Activated B cell treated with CpG ODN at 0.5 μM for 24 hours (primary cell): Measurements from ENCODE around the gene GPC4. TPM values are rescaled to one million over a fixed set of nuclear protein-coding genes. Genes with fewer than 3 reads are reported as not detected.

Experiments
- ATAC-seq: fragments of 200-7000 bp; cut with Tn5 transposase; one replicate; pipeline ENCODE4 v1.10.0; 2021; ENCODE audit warnings: low read depth, mild to moderate bottlenecking, moderate library complexity
- CTCF ChIA-PET: fragments of 350-600 bp; sonication (Branson Sonifier 250); formaldehyde crosslinking; loops from one replicate; lab custom pipeline; 2021; ENCODE audit warnings: antibody characterized with exemption; lab: Charles Lee
- POLR2A ChIA-PET: fragments of 350-600 bp; sonication (Branson Sonifier 250); formaldehyde crosslinking; loops from one replicate; lab custom pipeline; 2021; ENCODE audit warnings: antibody characterized with exemption; lab: Charles Lee
- DNase-seq: peaks from one replicate; pipeline ENCODE4 v3.0.0; 2022
- H3K27ac Mint-ChIP-seq: one replicate; pipeline ENCODE4 v1.8.0; 2020; ENCODE audit warnings: mixed read lengths
- H3K27me3 Mint-ChIP-seq: one replicate; pipeline ENCODE4 v1.8.0; 2021; ENCODE audit warnings: mixed read lengths
- H3K36me3 Mint-ChIP-seq: one replicate; pipeline ENCODE4 v1.8.0; 2021; ENCODE audit warnings: low read depth, mixed read lengths
- H3K4me1 Mint-ChIP-seq: one replicate; pipeline ENCODE4 v1.8.0; 2021; ENCODE audit warnings: mixed read lengths
- H3K4me3 Mint-ChIP-seq: one replicate; pipeline ENCODE4 v1.8.0; 2020; ENCODE audit warnings: mild to moderate bottlenecking, mixed read lengths
- H3K9me3 Mint-ChIP-seq: one replicate; pipeline ENCODE4 v1.8.0; 2020; ENCODE audit warnings: mixed read lengths
- CTCF ChIP-seq: fragments of 200-600 bp; IDR thresholded peaks from one replicate; pipeline ENCODE4 v1.8.0; 2022; ENCODE audit warnings: antibody characterized with exemption, mild to moderate bottlenecking
- intact Hi-C: fragments of 100-400 bp; cut with micrococcal nuclease; formaldehyde crosslinking; loops from one replicate; pipeline ENCODE4 v1.15.1; 2024
- total RNA-seq: library from RNA; stranded (reverse); gene quantifications from 2 replicates; pipeline ENCODE4 v1.2.3, GENCODE V29; 2022

The GPC4 gene
- total RNA-seq, 1 donor from 2014 or later = 0.16 TPM

GRCh38 chrX:133417364-133417763 is 2.1 kb upstream of the GPC4 start:
- Mint-ChIP-seq H3K9me3 (no peaks in the 10 kb centered on the region), H3K27ac (no peak overlapping the region), H3K4me3 (no peak overlapping the region), H3K4me1 (peaks cover 11% of the 10 kb centered on the region), H3K27me3 (peaks cover 14% of the 10 kb centered on the region), H3K36me3 (no peaks in the 10 kb centered on the region)
- ChIA-PET POLR2A (no interaction called here), CTCF (no interaction called here)
- DNase-seq (no peak), ATAC-seq (no peak)
- TF ChIP-seq CTCF = no peak
- intact Hi-C loops = no loop called here

GRCh38 chrX:133414406-133415275 is 648 bp downstream of the GPC4 start:
- intact Hi-C loops = no loop called here
- ATAC-seq (peak; percentile 28), DNase-seq (no peak)
- Mint-ChIP-seq H3K27ac (no peak overlapping the region), H3K4me3 (peak overlapping the region; percentile 71), H3K9me3 (no peaks in the 10 kb centered on the region), H3K4me1 (peaks cover 11% of the 10 kb centered on the region), H3K27me3 (peaks cover 12% of the 10 kb centered on the region), H3K36me3 (no peaks in the 10 kb centered on the region)
- TF ChIP-seq CTCF = no peak
- CTCF ChIA-PET = no interaction called here
- POLR2A ChIA-PET = no interaction called here

- ATAC-seq (no peak), DNase-seq (no peak)
- Mint-ChIP-seq H3K4me1 (peaks cover 11% of the 10 kb centered on the region), H3K27ac (no peak overlapping the region), H3K27me3 (peaks cover 11% of the 10 kb centered on the region), H3K4me3 (no peak overlapping the region), H3K9me3 (no peaks in the 10 kb centered on the region), H3K36me3 (no peaks in the 10 kb centered on the region)
- no peak for TF ChIP-seq CTCF
- intact Hi-C loops = no loop called here
- CTCF ChIA-PET = no interaction called here
- POLR2A ChIA-PET = no interaction called here
These were observed 1.9 kb downstream of the GPC4 start for GRCh38 chrX:133413218-133413925.

DNA sequence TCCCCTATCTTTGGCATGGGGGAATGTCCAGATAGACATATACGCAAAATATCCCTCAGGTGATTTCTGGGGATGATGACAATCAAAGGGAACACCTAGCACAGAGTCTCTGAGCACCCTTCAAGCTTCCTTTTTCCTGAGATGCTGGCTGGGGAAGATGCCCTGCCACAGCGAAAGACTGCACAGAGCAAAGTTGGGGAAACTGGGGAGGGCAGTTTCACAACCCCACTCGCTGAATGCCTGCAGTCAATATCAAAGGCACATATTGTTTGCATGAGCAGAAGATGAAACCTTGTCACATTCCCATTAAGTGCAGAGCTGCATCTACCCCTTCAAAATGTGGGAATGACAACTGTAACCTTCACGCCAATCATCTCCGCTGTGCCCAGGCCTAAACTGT is 2.6 kb downstream of the GPC4 start:
- H3K36me3 Mint-ChIP-seq = no peaks in the 10 kb centered on the region
- ATAC-seq (no peak), DNase-seq (no peak)
- H3K27ac Mint-ChIP-seq = no peak overlapping the region
- intact Hi-C loops = no loop called here
- peaks cover 11% of the 10 kb centered on the region for H3K4me1 Mint-ChIP-seq
- POLR2A ChIA-PET = no interaction called here
- CTCF ChIA-PET = no interaction called here
- H3K4me3 Mint-ChIP-seq = no peak overlapping the region
- H3K27me3 Mint-ChIP-seq = peaks cover 11% of the 10 kb centered on the region
- no peaks in the 10 kb centered on the region for H3K9me3 Mint-ChIP-seq
- TF ChIP-seq CTCF = no peak

- ChIA-PET CTCF (no interaction called here), POLR2A (no interaction called here)
- peaks cover 11% of the 10 kb centered on the region for H3K4me1 Mint-ChIP-seq
- no peak overlapping the region for H3K4me3 Mint-ChIP-seq
- H3K27me3 Mint-ChIP-seq = peaks cover 11% of the 10 kb centered on the region
- no peaks in the 10 kb centered on the region for H3K36me3 Mint-ChIP-seq
- TF ChIP-seq CTCF = no peak
- no peaks in the 10 kb centered on the region for H3K9me3 Mint-ChIP-seq
- DNase-seq (no peak), ATAC-seq (no peak)
- no peak overlapping the region for H3K27ac Mint-ChIP-seq
- intact Hi-C loops = no loop called here
These were observed 3.0 kb downstream of the GPC4 start for GRCh38 chrX:133412246-133412645.
